Natural killer cell (primary cell): ENCODE data around the gene TMOD2. TPM values are rescaled to one million over a fixed set of nuclear protein-coding genes. Genes with fewer than 3 reads are reported as not detected.

ENCODE experiments used
- ATAC-seq, 3 donors: fragments of 150-1000 bp in 2 of 3; fragments of 200-7000 bp in 1 of 3; cut with Tn5 transposase; 1 replicate in 1 of 3; 2 replicates in 2 of 3; pipeline ENCODE4 v1.10.0; 2021; ENCODE audit warnings: mild to moderate bottlenecking in 2 of 3, moderate library complexity in 2 of 3
- DNase-seq, 2 donors: peaks; one replicate each; pipeline versions ENCODE4 v3.0.0 to v3.0.0-alpha.2; 2013 to 2021; ENCODE audit warnings: mixed read lengths in 1 of 2
- H3K27ac ChIP-seq: one replicate; pipeline ENCODE4 v1.5.1; 2013; ENCODE audit warnings: mild to moderate bottlenecking, low read length
- H3K27me3 ChIP-seq: one replicate; pipeline ENCODE4 v1.6.1; 2013; ENCODE audit warnings: low read length; ENCODE audit not compliant: control insufficient read depth, insufficient read depth
- H3K36me3 ChIP-seq: one replicate; pipeline ENCODE4 v1.6.1; 2013; ENCODE audit warnings: low read length; ENCODE audit not compliant: control insufficient read depth, insufficient read depth
- H3K4me1 ChIP-seq: one replicate; pipeline ENCODE4 v1.6.1; 2013; ENCODE audit warnings: low read length; ENCODE audit not compliant: control insufficient read depth, insufficient read depth
- H3K4me3 ChIP-seq: one replicate; pipeline ENCODE4 v1.5.1; 2013; ENCODE audit warnings: low read length
- H3K9me3 ChIP-seq: one replicate; pipeline ENCODE4 v1.6.1; 2013; ENCODE audit warnings: low read length; ENCODE audit not compliant: control insufficient read depth, insufficient read depth
- H3K27ac Mint-ChIP-seq, 2 donors: one replicate each; pipeline ENCODE4 v1.8.0; 2022; ENCODE audit warnings: mild to moderate bottlenecking in 2 of 2, mixed read lengths in 2 of 2, moderate library complexity in 1 of 2
- H3K27me3 Mint-ChIP-seq, 2 donors: one replicate each; pipeline ENCODE4 v1.8.0; 2022; ENCODE audit warnings: low read depth in 2 of 2, mixed read lengths in 2 of 2
- H3K36me3 Mint-ChIP-seq: one replicate; pipeline ENCODE4 v1.8.0; 2022; ENCODE audit warnings: mixed read lengths
- H3K4me1 Mint-ChIP-seq, 2 donors: one replicate each; pipeline ENCODE4 v1.8.0; 2022; ENCODE audit warnings: mixed read lengths in 2 of 2
- H3K4me3 Mint-ChIP-seq: one replicate; pipeline ENCODE4 v1.8.0; 2022; ENCODE audit warnings: mild to moderate bottlenecking, moderate library complexity, mixed read lengths
- H3K9me3 Mint-ChIP-seq, 2 donors: one replicate each; pipeline ENCODE4 v1.8.0; 2022; ENCODE audit warnings: mixed read lengths in 2 of 2
- CTCF ChIP-seq: fragments of 200-600 bp; IDR thresholded peaks from one replicate; pipeline ENCODE4 v1.8.0; 2022; ENCODE audit warnings: antibody characterized with exemption
- WGBS: methylation state at CpG from one replicate; pipeline ENCODE4 v1.1.7; 2013; ENCODE audit warnings: missing lambda C conversion rate; ENCODE audit not compliant: insufficient coverage; 5-methylcytosine and 5-hydroxymethylcytosine counted together
- intact Hi-C: fragments of 100-400 bp; cut with micrococcal nuclease; formaldehyde crosslinking; loops from one replicate; pipeline ENCODE4 v1.14.2; 2022
- total RNA-seq, 4 donors: library from RNA; stranded (reverse); fragments of 120-200 nt in 1 of 4; gene quantifications; one replicate each; pipeline versions ENCODE4 v1.2.3 to v1.2.4, GENCODE V29; 2013 to 2022

TMOD2 gene
- total RNA-seq, 3 donors from 2014 or later (not counting 1 experiment from before 2014, with no cell fraction given), result 1.6 to 4.7 (median 1.6) TPM

- 97% methylated on average over 4 of the region's 4 CpGs for WGBS
- H3K4me1 Mint-ChIP-seq, result peaks cover 40 to 49% of the 10 kb centered on the region in 2 donors
Observed at GRCh38 chr15:51864408-51865056, 113.1 kb downstream of the TMOD2 start.

GRCh38 chr15:51865317-51865716 lies 113.9 kb downstream of the TMOD2 start:
- WGBS, result 100% methylated on average over 1 of the region's 1 CpG
- Histone ChIP-seq H3K27ac (no peak overlapping the region), H3K4me1 (peaks cover 9% of the 10 kb centered on the region), H3K36me3 (peaks cover 24% of the 10 kb centered on the region), H3K4me3 (no peak overlapping the region), H3K27me3 (no peaks in the 10 kb centered on the region), H3K9me3 (no peaks in the 10 kb centered on the region)
- Mint-ChIP-seq H3K36me3 (peaks cover 10% of the 10 kb centered on the region), H3K9me3 (no peaks in the 10 kb centered on the region), H3K4me3 (no peak overlapping the region), H3K4me1 (peaks cover 32 to 41% of the 10 kb centered on the region in 2 donors), H3K27me3 (no peaks in the 10 kb centered on the region), H3K27ac (no peak overlapping the region)
- DNase-seq, result no peak
- no peak for ATAC-seq
- intact Hi-C loops, result no loop called here
- TF ChIP-seq CTCF, result no peak

More at GRCh38 chr15:51864408-51865056, 113.1 kb downstream of the TMOD2 start:
- peaks cover 9% of the 10 kb centered on the region for H3K4me1 ChIP-seq
- no peaks in the 10 kb centered on the region for H3K9me3 ChIP-seq
- H3K36me3 ChIP-seq, result peaks cover 21% of the 10 kb centered on the region
- intact Hi-C loops, result no loop called here
- Mint-ChIP-seq H3K9me3 (no peaks in the 10 kb centered on the region), H3K27ac (no peak overlapping the region), H3K36me3 (peaks cover 9% of the 10 kb centered on the region), H3K27me3 (no peaks in the 10 kb centered on the region), H3K4me3 (no peak overlapping the region)
- DNase-seq (no peak), ATAC-seq (no peak)
- no peaks in the 10 kb centered on the region for H3K27me3 ChIP-seq
- H3K4me3 ChIP-seq, result no peak overlapping the region
- no peak overlapping the region for H3K27ac ChIP-seq
- no peak for TF ChIP-seq CTCF

Other genes starting within 250 kb of the TMOD2 start
- 10 to 100 TPM in 2 of 3 donors, 1 to 10 TPM in 1; 6.4 to 12.4 (median 11.3) TPM for gene DMXL2, start 128.8 kb upstream of the TMOD2 start, total RNA-seq
- not detected for gene SCG3, start 70.1 kb upstream of the TMOD2 start, total RNA-seq
- gene LYSMD2, start 13.9 kb upstream of the TMOD2 start, total RNA-seq, result 10 to 100 TPM in 1 of 3 donors, 1 to 10 TPM in 2; 8.1 to 13.6 (median 8.6) TPM
- gene TMOD3, start 78.1 kb downstream of the TMOD2 start, total RNA-seq, result 10 to 100 TPM; 56.5 to 72.3 (median 69.4) TPM
- 10 to 100 TPM; 13.2 to 19.5 (median 16.0) TPM for gene LEO1, start 220.2 kb downstream of the TMOD2 start, total RNA-seq